Fibroblast of skin of back (primary cell): ENCODE data around the gene TMEM222.

ENCODE experiments used
- DNase-seq: peaks from one replicate; pipeline ENCODE4 v3.0.0-alpha.2; 2013

Gene TMEM222

GRCh38 chr1:27342391-27342777 is 20.4 kb downstream of the TMEM222 start:
- DNase-seq = no peak

DNA sequence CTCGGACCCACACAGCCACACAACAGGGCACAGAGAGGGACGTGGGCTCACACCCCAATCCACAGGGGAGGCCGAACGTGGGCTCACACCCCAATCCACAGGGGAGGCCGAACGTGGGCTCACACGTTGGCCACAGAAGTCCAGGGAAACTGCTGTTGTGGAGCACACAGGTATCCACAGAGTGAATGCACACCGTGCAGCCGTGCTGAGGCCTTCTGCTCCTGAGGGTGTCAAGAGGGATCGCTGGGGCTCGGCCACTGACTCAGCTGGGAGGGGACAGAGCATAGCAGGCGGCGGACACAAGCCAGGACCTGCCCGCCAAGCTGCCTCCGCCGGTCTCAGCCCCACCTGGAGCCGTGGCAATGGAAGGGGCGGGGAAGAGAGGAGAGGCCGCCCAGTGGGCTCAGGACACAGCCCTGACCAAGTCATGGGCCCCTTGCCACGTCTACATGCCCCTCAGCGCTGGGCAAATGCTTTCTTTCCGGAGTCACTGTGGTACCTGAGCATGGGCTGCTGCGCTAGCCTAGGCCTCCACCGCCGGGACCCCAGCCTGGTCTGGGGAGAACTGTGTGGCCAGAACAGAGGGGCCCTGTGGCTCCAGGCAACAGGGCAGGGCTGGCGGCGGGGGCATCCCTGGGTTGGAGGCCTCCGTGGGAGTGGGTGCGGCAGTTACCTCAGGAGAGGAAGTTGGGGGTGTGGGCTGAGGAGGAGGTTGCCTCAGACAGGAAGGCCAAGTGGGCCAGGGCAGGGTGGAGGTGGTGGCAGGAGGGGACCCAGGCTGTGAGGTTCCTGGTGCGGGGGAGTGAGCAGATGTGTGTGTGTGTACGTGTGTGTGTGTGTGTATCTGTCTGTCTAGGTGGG is 21.0 kb downstream of the TMEM222 start:
- no peak for DNase-seq

DNA sequence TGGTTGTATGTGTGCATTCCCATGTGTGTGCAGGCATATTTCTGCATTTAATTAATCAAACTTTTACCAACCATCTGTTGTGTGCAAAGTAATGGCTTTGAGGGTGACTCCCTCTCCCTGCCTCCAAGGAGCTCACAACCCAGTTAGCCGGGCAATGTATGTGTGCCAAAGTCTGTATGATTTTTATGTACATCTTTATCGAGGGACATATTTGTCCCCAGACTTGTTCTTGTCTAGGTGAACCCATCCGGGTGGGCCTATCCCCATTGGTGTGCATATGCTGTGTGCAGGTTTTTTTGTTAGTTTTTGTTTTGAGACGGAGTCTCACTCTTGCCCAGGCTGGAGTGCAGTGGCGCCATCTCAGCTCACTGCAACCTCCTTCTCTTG is 21.7 kb downstream of the TMEM222 start:
- no peak for DNase-seq

DNA sequence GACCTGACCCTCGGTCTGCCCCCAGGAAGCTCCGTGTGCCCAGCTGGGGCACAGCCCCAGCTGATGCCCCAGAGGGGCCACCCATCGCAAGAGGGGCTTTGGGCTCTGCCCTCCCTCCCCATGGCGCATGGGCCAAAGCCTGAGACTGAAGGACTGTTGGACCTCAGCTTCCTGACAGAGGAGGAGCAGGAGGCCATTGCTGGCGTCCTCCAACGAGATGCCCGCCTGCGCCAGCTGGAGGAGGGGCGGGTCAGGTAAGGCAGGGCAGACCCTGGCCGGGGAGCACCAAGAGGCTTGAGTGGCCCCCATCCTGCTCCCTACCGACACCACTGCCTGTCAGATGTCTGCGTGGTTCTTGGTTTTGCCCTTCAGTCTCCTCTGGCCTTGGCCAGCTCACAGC is 23.3 kb downstream of the TMEM222 start:
- DNase-seq = no peak

GRCh38 chr1:27346357-27346756 is 24.4 kb downstream of the TMEM222 start:
- DNase-seq = no peak

DNA sequence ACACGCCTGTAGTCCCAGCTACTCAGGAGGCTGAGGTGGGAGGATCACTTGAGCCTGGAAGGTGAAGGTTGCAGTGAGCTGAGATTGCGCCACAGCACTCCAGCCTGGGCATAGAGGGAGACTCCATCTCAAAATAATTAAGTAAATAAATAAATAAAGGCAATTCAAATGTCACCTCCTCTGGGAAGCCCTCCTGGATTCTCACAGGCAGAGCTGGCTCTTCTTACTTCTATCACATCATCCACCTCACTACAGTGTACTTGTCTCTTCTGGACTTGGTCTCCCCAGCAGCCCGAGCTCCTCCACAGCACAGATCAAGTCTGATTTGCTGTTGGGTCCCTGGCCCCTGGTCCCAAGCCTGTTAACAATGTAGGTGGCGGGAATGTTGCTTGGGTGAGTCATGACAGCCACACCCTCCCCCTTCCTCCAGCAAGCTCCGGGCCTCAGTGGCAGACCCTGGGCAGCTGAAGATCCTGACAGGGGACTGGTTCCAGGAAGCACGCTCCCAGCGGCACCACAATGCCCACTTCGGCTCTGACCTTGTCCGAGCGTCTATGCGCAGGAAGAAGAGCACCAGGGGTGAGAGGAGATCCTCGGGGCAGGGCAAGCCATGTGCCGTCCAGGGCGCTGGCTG is 25.1 kb downstream of the TMEM222 start:
- peak; percentile 36 for DNase-seq

DNA sequence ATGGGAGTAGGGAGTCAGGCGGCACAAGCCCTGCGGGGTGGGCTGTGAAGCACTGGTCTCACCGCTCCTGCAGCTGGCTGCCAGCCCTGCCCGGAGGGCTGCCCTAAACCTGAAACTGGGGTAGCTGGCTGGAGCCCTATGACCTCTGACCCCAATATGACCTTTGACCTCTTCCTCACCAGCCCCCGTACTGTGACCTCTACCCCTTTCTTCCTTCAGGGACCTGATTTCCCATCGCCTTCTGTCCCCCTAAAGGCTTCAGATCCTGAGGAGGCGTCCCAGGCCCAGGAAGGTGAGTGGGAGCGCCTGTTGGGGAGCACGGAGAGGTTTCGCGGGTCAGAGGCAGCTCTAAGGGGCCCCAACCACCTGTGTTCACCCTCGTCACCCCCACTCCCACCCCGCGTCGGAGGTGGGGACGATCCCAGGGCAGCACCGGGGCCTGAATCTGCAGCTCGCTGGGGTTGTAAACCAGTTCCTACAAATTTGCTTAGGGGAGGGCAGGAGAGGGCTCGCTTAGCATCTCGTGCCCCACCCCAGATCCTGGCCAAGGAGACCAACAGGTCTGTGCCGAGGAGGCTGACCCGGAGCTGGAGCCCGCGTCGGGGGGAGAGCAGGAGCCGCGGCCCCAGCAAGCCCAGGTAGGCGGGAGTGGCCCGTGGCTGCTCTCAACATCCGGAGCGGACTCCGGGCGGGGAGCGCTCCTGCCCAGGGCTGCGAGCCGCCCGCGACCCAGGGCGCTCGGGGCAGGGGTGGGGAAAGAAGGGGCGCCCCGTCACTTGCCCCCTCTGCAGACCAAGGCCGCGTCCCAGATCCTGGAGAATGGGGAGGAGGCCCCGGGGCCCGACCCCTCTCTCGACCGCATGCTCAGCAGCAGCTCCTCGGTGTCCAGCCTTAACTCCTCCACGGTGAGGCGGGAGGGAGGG is 27.2 kb downstream of the TMEM222 start:
- DNase-seq = peak; percentile 22

DNA sequence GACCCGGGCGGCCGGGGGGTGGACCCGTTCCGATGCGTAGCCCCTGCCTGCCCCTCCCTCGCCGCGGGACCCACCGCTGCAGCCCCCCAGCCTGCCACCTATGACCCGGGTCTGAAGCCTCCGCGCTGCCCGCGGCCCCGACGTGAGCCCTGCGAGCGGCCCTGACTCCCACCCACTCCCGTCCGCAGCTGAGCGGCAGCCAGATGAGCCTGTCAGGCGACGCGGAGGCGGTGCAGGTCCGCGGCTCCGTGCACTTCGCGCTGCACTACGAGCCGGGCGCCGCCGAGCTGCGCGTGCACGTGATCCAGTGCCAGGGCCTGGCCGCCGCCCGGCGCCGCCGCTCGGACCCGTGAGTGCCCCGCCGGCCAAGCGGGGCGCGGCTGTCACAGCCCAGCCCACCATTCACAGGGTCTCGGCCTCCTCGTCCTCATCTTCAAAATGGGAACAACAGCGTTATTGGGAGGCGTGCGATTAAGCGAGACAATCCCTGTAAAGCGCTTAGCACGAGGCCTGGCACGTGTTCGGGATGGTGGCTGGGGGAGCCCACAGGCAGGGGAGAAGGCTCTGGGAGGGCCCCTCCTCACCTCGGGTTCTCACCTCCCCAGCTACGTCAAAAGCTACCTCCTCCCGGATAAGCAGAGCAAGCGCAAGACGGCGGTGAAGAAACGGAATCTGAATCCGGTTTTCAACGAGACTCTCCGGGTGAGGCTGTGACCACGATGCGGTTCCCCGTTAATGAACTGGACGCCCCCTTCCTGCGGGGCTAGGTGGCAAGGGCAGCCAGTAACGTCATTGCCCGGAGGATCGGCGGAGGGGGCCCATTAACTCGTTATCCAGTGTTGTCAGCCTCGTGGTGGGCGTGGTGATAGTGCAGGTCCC is 28.1 kb downstream of the TMEM222 start:
- DNase-seq = peak; percentile 63

DNA sequence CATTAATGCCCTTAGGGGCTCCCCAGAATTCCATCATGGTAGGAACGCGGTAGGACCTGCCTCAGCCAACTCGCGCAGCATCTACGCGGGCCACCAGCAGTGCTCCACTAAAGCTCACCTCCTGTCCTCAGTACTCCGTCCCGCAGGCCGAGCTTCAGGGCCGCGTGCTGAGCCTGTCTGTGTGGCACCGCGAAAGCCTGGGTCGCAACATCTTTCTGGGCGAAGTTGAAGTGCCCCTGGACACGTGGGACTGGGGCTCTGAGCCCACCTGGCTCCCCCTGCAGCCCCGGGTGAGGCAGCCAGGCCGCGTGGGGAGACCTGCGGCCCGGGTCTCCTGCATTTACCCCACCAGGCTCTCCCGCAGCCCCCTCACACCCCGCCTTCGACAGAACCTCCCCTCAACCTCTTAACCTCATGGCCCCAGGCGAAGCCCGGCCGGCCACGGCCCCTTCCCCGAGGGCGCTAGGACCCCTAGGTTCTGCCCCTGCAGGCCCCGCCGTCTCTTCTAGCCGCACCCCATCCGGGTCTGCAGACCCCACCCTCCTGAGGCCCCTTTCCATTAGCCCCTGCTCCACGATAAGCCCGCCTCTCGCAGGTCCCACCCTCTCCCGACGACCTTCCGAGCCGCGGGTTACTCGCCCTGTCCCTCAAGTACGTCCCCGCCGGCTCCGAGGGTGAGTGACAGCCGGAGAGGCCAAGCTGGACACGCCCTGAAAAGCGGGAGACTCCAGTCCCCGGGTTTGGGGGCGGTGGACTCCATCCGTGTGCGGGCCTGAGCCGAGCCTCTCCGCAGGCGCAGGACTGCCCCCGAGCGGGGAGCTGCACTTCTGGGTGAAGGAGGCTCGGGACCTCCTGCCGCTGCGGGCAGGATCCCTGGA is 28.9 kb downstream of the TMEM222 start:
- DNase-seq = peak; percentile 25

- no peak for DNase-seq
Observed at GRCh38 chr1:27351541-27352107, 29.7 kb downstream of the TMEM222 start.

DNA sequence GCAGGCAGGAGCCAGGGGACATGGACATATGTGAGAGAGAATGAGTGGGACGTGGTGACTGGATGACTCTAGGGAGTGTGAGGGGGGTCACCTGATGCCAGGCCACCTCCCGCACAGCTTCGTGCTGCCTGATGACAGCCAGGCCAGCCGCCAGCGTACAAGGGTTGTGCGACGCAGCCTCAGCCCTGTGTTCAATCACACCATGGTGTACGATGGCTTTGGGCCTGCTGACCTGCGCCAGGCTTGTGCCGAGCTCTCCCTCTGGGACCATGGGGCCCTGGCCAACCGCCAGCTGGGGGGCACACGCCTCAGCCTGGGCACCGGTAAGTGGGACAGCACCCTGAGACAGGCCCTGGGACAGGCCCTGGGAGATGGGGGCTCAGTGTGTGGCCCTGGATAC is 31.2 kb downstream of the TMEM222 start:
- no peak for DNase-seq

- no peak for DNase-seq
Observed at GRCh38 chr1:27353629-27354028, 31.7 kb downstream of the TMEM222 start.

DNA sequence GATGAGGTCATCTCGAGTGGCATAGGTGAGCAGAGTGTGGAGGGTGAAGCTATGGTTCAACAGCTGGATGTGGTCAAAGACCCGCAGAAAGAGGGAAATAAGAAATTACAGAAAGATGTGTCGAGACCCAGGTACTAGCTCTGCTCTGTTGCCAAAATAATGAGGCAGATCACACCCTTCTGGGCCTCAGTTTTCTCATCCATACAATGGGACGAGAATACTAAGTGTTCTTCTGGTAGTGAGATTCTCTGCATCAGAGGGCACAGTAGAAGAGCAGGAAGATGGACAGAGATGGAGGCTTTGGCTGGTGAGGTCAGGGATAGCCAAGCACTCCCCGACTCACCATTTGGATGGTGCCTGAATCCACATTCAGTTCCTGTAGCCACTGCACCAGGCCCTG is 33.7 kb downstream of the TMEM222 start:
- no peak for DNase-seq

- DNase-seq = no peak
Observed at GRCh38 chr1:27356277-27356618, 34.3 kb downstream of the TMEM222 start.

DNA sequence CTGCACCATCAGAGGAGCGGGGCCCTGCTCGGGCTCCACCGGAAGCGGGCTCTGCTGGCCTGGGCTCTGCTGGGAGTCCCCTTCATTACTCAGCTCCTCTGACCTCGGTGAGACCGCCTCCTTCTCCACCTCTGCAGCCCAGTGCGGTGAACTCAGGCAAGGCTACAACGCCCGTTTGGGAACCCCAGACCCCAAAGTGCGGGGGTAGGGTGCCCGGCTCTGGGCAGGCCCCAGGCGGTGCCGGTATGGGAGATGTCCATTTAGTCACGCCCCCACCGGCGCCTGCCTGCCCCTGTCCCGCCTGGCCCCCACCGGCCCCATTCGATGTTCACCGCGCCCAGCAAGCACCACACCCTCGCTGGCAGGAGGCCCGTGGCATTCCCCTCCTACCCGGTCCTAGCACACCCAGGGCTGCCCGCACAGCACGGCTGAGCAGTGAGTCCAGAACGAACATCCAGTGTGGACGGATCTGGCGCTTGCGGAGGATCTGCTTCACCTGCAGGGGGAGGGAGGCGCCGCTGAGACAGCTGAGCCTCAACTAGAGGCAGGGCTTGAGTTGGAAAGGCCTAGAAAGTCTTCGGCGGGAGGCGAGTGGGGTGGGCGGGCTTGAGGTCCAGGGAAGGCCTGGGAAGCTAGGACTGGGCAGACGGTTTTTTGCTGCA is 34.8 kb downstream of the TMEM222 start:
- no peak for DNase-seq

DNA sequence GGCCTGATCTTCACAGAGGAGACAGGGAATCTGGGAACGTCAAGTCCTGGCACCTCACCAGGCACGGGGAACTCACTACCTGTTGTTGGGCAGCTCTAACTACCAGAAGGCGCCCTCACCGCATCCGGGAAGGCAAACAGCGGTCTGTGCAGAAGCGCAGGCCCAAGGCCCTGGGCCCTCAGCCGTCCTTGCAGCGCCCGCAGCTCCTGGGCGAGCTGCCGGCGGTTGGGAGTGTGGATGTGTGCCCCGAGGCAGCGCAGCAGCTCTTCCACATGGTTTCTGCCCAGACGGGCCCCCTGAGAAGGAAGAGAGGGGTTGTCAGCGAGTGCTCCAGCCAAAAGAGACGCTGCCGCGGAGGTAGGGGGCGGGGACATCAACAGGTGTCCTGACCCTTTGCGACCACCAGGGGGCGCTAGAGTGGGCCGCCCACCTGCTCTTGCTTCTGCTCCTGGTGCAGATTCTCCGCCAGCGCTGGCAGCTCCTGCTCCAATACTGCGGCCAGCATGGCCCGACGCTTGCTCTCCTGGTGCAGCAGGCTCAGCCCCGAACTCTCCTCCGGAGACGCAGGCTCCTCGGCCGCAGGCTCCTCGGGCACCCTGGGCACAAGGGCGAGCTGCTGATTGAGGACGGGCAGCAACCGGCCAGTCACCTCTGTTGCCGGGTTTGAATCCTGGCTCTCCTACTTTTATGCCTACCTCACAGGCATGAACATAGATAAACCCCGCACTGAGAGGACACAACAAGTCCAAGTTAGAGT is 35.5 kb downstream of the TMEM222 start:
- DNase-seq = peak; percentile 47

DNA sequence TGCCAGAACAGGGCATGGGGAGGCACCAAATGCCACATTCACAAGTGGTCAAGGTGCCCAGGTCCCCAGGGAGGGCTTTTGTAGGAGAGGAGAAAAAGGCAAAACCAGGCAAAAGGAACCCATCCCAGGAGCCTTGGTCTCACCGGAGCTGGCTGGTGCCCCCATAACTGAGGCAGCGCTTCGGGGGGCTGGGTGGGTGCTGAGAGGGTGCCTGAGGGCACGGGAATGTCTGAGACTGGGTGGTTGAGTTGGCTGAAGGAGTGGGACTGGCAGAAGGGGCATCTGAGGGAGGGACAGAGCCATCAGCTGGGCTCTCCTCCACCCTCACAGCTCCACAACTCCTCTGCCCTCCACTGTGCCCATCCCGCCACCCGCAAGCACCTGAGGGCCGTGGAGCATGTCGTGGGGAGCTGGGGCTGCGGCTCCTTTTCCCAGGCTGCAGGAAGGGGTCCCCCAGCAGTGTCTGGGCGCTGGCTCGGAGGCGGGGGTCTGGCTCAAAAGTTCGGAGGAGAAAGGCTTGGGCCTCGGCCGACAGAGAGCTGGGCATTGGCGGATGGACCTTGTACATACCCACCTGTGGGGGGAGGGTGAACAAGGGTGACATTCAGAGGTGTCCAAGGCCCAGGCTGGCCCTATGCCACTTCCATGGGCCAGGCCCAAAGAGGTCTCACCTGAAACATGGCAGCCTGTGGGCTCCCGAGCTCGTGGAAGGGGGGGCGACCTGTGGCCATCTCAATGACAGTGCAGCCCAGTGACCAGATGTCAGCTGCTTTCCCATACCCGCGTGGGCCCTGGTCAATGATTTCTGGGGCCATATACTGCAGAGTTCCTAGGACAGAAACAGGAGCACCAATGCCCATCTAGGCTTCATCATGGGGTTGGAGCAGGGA is 36.3 kb downstream of the TMEM222 start:
- no peak for DNase-seq

DNA sequence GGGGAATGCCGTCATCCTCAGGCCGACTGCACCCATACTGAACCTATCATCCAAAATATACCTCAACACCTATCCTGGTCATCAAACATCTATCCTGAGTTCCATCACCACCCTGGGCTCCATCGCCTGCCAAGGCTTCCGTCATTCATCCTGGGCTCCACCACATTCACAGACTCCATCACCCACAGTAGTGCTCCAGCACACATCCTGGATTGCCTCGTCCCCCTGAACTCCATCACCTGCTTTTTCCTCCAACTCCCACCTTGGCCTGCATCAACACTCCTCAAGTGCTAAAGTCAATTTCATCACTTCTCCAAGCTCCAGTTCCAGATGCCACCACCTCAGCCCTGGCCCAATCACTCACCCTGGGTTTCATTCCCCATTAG is 37.0 kb downstream of the TMEM222 start:
- DNase-seq = no peak

DNA sequence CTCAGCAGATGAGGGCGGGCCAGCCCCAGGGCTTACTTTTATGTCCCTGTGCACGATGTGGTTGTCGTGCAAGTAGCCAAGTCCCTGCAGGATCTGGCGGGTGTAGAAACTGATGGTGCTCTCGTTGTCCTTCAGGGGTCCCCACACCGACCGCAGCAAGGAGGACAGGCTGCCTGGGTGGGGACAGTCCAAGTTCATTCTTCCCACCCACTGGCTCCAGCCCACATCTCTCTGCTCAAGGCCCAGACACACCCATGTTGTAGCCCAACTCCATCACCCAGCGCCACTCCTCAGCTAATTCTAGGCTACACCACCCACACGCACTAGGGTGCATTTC is 37.8 kb downstream of the TMEM222 start:
- no peak for DNase-seq
